GM10266 (cell line): ENCODE results near the gene KCNIP4.

ENCODE experiments used
- DNase-seq: peaks from one replicate; pipeline ENCODE4 v3.0.0; 2012; ENCODE audit errors: extremely low spot score
- TF ChIP-seq, protein P1 (sequence below): IDR thresholded peaks from 2 replicates; pipeline ENCODE4 v1.5.1; 2012; ENCODE audit warnings: mild to moderate bottlenecking, low read depth; ENCODE audit not compliant: control insufficient read depth, insufficient read depth; ENCODE audit errors: missing control alignments

Gene KCNIP4

GRCh38 chr4:21512353-21512752 is 436.2 kb downstream of the KCNIP4 start:
- TF ChIP-seq, protein P1, sequence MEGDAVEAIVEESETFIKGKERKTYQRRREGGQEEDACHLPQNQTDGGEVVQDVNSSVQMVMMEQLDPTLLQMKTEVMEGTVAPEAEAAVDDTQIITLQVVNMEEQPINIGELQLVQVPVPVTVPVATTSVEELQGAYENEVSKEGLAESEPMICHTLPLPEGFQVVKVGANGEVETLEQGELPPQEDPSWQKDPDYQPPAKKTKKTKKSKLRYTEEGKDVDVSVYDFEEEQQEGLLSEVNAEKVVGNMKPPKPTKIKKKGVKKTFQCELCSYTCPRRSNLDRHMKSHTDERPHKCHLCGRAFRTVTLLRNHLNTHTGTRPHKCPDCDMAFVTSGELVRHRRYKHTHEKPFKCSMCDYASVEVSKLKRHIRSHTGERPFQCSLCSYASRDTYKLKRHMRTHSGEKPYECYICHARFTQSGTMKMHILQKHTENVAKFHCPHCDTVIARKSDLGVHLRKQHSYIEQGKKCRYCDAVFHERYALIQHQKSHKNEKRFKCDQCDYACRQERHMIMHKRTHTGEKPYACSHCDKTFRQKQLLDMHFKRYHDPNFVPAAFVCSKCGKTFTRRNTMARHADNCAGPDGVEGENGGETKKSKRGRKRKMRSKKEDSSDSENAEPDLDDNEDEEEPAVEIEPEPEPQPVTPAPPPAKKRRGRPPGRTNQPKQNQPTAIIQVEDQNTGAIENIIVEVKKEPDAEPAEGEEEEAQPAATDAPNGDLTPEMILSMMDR, result peak; percentile 23
- peak; percentile 5 for DNase-seq

GRCh38 chr4:21507439-21507838 is 441.1 kb downstream of the KCNIP4 start:
- no peak for DNase-seq
- TF ChIP-seq, protein P1, result no peak

GRCh38 chr4:21490682-21491081 is 457.9 kb downstream of the KCNIP4 start:
- DNase-seq, result no peak
- TF ChIP-seq, protein P1, result no peak

GRCh38 chr4:21476757-21477156 is 471.8 kb downstream of the KCNIP4 start:
- TF ChIP-seq, protein P1, result no peak
- DNase-seq, result no peak

GRCh38 chr4:21474195-21474594 is 474.4 kb downstream of the KCNIP4 start:
- DNase-seq, result no peak
- TF ChIP-seq, protein P1, result no peak

DNA sequence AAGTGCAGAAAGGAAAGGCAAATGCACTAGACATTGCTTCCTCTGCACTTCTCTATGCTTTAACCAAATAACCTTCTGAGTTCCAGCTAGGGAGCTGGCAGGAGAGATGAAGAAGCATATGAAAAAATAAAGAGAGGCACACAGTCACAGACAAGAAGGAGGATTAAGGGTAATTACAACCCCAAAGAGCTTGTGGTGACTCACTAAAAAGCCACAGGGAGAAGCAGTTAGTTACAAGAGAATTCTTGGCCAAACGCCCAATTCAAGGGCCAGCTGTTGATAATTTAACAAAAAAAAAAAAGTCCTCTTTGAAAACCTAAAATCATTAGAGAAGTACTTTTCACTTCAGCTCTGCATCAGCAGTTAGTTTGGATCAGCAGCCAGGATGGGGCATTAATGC is 478.0 kb downstream of the KCNIP4 start:
- no peak for DNase-seq
- TF ChIP-seq, protein P1, result no peak

- TF ChIP-seq, protein P1, result peak; percentile 42
- DNase-seq, result peak; percentile 5
Measured at GRCh38 chr4:21469438-21470300, 478.9 kb downstream of the KCNIP4 start.
